ENCODE measurements around the gene OR10A3. TPM values are rescaled to one million over a fixed set of nuclear protein-coding genes. Genes with fewer than 3 reads are reported as not detected.
A peak's percentile ranks its signal among the peaks of the same experiment; 100 is the strongest.
"Not testable (repeated sequence)": the region's sequence is repeated elsewhere in the genome, so short reads cannot be mapped to it uniquely, and the experiment has no call there.

OR10A3 gene
- not detected for total RNA-seq
- polyA plus RNA-seq (2013, experiment 1 of 2) = not detected
- polyA plus RNA-seq (2013, experiment 2 of 2) = not detected
- long read RNA-seq, experiment 1 = 0 reads
- long read RNA-seq, experiment 2 = 0 reads
- long read RNA-seq, experiment 3 = 0 reads
- long read RNA-seq, experiment 4 = 0 reads

GRCh38 chr11:7941608-7942007 is at the start of gene OR10A3:
OR10A3 (minus strand) TSS chr11:7941708; CDS start chr11:7939520, 2,188 bp downstream.
- H3K4me3 ChIP-seq (ENCODE audit: low read length) = no peak within 1 kb of the TSS
- no peaks in the 10 kb centered on the region for H3K27me3 ChIP-seq (ENCODE audit: control insufficient read depth, insufficient read depth, low read length, poor library complexity, severe bottlenecking)
- no peak for TF ChIP-seq CTCF (conservative IDR thresholded peaks at IDR 0.05)
- H3K4me3 Mint-ChIP-seq = no peak within 1 kb of the TSS
- no peaks in the 10 kb centered on the region for H3K36me3 Mint-ChIP-seq (ENCODE audit: low read depth)
- no peaks in the 10 kb centered on the region for H3K27me3 Mint-ChIP-seq (ENCODE audit: insufficient read depth)
- no peak within 1 kb of the TSS for H3K27ac Mint-ChIP-seq
- peaks cover 5% of the 10 kb centered on the region for H3K4me1 Mint-ChIP-seq
- no peaks in the 10 kb centered on the region for H3K4me1 ChIP-seq (ENCODE audit: control insufficient read depth, insufficient read depth, low read length)
- H3K36me3 ChIP-seq (ENCODE audit: control insufficient read depth, insufficient read depth, low read length) = no peaks in the 10 kb centered on the region
- H3K9me3 Mint-ChIP-seq = peaks cover 15% of the 10 kb centered on the region
- H3K9me3 ChIP-seq (ENCODE audit: control insufficient read depth, low read length) = peaks cover 26% of the 10 kb centered on the region
- DNase-seq = no peak
- H3K9ac ChIP-seq (ENCODE audit: extremely low read depth, low read length, poor library complexity, severe bottlenecking) = no peak within 1 kb of the TSS
- H3K27ac ChIP-seq (ENCODE audit: low read depth, low read length) = no peak within 1 kb of the TSS
- 92% methylated on average over 2 of the region's 2 CpGs; no CpG with 5 or more reads in 1 of the 2 experiments for WGBS, 2 experiments (ENCODE audit: insufficient coverage in 1 of 2, insufficient read length in 1 of 2)

DNA sequence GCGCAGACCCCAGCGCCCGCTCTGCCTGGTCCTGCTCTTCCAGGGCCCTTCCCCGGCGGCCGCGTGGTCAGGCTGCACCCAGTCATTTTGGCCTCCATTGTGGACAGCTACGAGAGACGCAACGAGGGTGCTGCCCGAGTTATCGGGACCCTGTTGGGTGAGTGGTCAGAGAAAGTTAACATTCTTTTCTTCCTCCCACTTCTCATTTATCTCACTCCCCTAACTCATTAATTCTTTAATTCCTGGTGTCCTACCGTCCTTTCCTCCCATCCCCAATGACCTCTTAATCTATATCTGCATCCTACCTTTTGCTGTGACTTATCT is 46.0 kb upstream of the OR10A3 start:
- Mint-ChIP-seq H3K27ac (peak overlapping the region; percentile 85), H3K4me3 (peak overlapping the region; percentile 81), H3K4me1 (peaks cover 32% of the 10 kb centered on the region), H3K36me3 (ENCODE audit: low read depth) (peaks cover 17% of the 10 kb centered on the region)
- peak overlapping the region; percentile 96 for H3K4me3 ChIP-seq (ENCODE audit: low read length)
- H3K9me3 Mint-ChIP-seq; H3K9me3 ChIP-seq (ENCODE audit: control insufficient read depth, low read length); H3K27ac ChIP-seq (ENCODE audit: low read depth, low read length); H3K4me1 ChIP-seq (ENCODE audit: control insufficient read depth, insufficient read depth, low read length); H3K27me3 Mint-ChIP-seq (ENCODE audit: insufficient read depth); DNase-seq; H3K27me3 ChIP-seq (ENCODE audit: control insufficient read depth, insufficient read depth, low read length, poor library complexity, severe bottlenecking): not testable (repeated sequence)
- H3K36me3 ChIP-seq (ENCODE audit: control insufficient read depth, insufficient read depth, low read length) = peaks cover 38% of the 10 kb centered on the region
- H3K9ac ChIP-seq (ENCODE audit: extremely low read depth, low read length, poor library complexity, severe bottlenecking) = peak overlapping the region; percentile 68
- 0 to 3% methylated on average over 3 to 5 of the region's 13 CpGs for WGBS, 2 experiments (ENCODE audit: insufficient coverage in 1 of 2, insufficient read length in 1 of 2)

- Histone ChIP-seq H3K9ac (ENCODE audit: extremely low read depth, low read length, poor library complexity, severe bottlenecking) (peak within 1 kb of the TSS; percentile 68), H3K4me3 (ENCODE audit: low read length) (peak within 1 kb of the TSS; percentile 96), H3K4me1 (ENCODE audit: control insufficient read depth, insufficient read depth, low read length) (peaks cover 3% of the 10 kb centered on the region), H3K9me3 (ENCODE audit: control insufficient read depth, low read length) (peaks cover 6% of the 10 kb centered on the region), H3K27ac (ENCODE audit: low read depth, low read length) (peak within 1 kb of the TSS; percentile 34), H3K36me3 (ENCODE audit: control insufficient read depth, insufficient read depth, low read length) (peaks cover 32% of the 10 kb centered on the region), H3K27me3 (ENCODE audit: control insufficient read depth, insufficient read depth, low read length, poor library complexity, severe bottlenecking) (no peaks in the 10 kb centered on the region)
- DNase-seq = peak; percentile 97
- Mint-ChIP-seq H3K9me3 (no peaks in the 10 kb centered on the region), H3K27me3 (ENCODE audit: insufficient read depth) (no peaks in the 10 kb centered on the region), H3K4me3 (peak within 1 kb of the TSS; percentile 81), H3K36me3 (ENCODE audit: low read depth) (peaks cover 12% of the 10 kb centered on the region), H3K4me1 (peaks cover 32% of the 10 kb centered on the region), H3K27ac (peak within 1 kb of the TSS; percentile 89)
- WGBS, 2 experiments (ENCODE audit: insufficient coverage in 1 of 2, insufficient read length in 1 of 2) = 1 to 2% methylated on average over 24 to 45 of the region's 47 CpGs
- TF ChIP-seq CTCF (conservative IDR thresholded peaks at IDR 0.05) = peak; percentile 97
These were observed 45.5 kb upstream of the OR10A3 start, which contains the start of gene EIF3F for GRCh38 chr11:7986768-7987559. EIF3F (plus strand) TSS chr11:7987337; CDS start chr11:7987353, 16 bp downstream.

Measured in endodermal cell (in vitro differentiated cells).